BE2C (cell line): ENCODE measurements around the gene PROSER1.
"Not testable (repeated sequence)": the region's sequence is repeated elsewhere in the genome, so short reads cannot be mapped to it uniquely, and the experiment has no call there.

Experiments
- DNase-seq: peaks from one replicate; pipeline ENCODE4 v3.0.0-alpha.2; 2020
- H3K27me3 ChIP-seq: fragments of 250-450 bp; sonication (Bioruptor Pico); 2 replicates; pipeline ENCODE4 v1.5.1; 2020; ENCODE audit warnings: mild to moderate bottlenecking
- H3K36me3 ChIP-seq: fragments of 250-450 bp; sonication (Bioruptor Pico); 2 replicates; pipeline ENCODE4 v1.5.1; 2020; ENCODE audit warnings: mild to moderate bottlenecking
- H3K4me1 ChIP-seq: fragments of 250-450 bp; sonication (Bioruptor Pico); 2 replicates; pipeline ENCODE4 v1.5.1; 2020
- H3K4me3 ChIP-seq: 2 replicates; pipeline ENCODE4 v1.5.1; 2011; ENCODE audit warnings: low read depth, low read length
- H3K9me3 ChIP-seq: fragments of 250-450 bp; sonication (Bioruptor Pico); 2 replicates; pipeline ENCODE4 v1.5.1; 2020
- CTCF ChIP-seq: IDR thresholded peaks from 2 replicates; pipeline ENCODE4 v1.5.1; 2012; ENCODE audit warnings: mild to moderate bottlenecking, low read depth, low read length

PROSER1 gene

DNA sequence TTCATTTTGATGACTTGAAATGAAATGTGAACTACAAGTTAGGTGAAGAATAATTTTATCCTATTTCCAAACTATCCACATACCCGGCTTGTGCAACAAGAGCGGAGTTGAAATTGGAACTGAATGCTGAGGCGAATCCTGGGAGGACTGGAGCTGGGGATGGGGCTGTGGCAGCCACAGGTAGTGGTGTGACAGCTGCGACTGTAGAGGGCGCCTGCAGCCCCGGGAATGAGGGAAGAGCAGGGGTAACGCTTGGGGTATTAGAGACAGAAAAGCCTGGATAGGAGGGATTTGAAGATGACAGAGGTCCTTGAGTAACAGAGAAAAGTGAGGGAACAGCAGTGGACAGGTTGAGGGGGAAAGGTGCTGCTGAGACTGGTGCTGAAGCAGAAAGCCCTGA lies 25.3 kb downstream of the PROSER1 start:
- no peak overlapping the region for H3K4me3 ChIP-seq
- no peaks in the 10 kb centered on the region for H3K27me3 ChIP-seq
- H3K36me3 ChIP-seq, result peaks cover 86% of the 10 kb centered on the region
- no peaks in the 10 kb centered on the region for H3K9me3 ChIP-seq
- peak; percentile 49 for TF ChIP-seq CTCF
- DNase-seq, result no peak
- H3K4me1 ChIP-seq, result no peaks in the 10 kb centered on the region

DNA sequence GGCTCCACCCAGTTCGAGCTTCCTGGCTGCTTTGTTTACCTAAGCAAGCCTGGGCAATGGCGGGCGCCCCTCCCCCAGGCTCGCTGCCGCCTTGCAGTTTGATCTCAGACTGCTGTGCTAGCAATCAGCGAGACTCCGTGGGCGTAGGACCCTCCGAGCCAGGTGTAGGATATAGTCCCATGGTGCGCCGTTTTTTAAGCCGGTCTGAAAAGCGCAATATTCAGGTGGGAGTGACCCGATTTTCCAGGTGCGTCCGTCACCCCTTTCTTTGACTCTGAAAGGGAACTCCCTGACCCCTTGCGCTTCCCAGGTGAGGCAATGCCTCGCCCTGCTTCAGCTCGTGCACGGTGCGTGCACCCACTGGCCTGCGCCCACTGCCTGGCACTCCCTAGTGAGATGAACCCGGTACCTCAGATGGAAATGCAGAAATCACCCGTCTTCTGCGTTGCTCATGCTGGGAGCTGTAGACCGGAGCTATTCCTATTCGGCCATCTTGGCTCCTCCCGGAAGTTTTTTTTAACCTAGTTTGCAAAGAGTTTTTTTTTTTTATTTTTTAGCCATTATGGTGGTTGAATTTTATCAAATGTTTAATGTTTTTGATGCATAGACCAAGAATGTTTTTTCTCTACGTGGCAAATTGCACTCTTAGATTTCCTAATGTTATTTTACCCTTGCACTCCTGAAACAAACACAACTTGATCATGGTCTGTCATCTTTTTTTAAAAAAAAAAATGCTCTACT lies 31.3 kb downstream of the PROSER1 start:
- H3K36me3 ChIP-seq, result peaks cover 30% of the 10 kb centered on the region
- not testable (repeated sequence) for H3K27me3 ChIP-seq, H3K4me1 ChIP-seq, H3K4me3 ChIP-seq, H3K9me3 ChIP-seq, DNase-seq

- no peak for DNase-seq
- Histone ChIP-seq H3K4me1 (no peaks in the 10 kb centered on the region), H3K27me3 (no peaks in the 10 kb centered on the region), H3K36me3 (no peaks in the 10 kb centered on the region), H3K4me3 (no peak overlapping the region), H3K9me3 (no peaks in the 10 kb centered on the region)
- TF ChIP-seq CTCF, result no peak
These were observed 39.1 kb downstream of the PROSER1 start for GRCh38 chr13:38998739-38999138.

GRCh38 chr13:38993381-38993780 lies 44.5 kb downstream of the PROSER1 start:
- DNase-seq, result no peak
- H3K4me1 ChIP-seq, result no peaks in the 10 kb centered on the region
- no peak for TF ChIP-seq CTCF
- no peaks in the 10 kb centered on the region for H3K9me3 ChIP-seq
- no peak overlapping the region for H3K4me3 ChIP-seq
- no peaks in the 10 kb centered on the region for H3K36me3 ChIP-seq
- no peaks in the 10 kb centered on the region for H3K27me3 ChIP-seq

- no peak within 1 kb of the TSS for H3K4me3 ChIP-seq
- DNase-seq, result no peak
- no peak for TF ChIP-seq CTCF
- H3K36me3 ChIP-seq, result no peaks in the 10 kb centered on the region
- H3K4me1 ChIP-seq, result no peaks in the 10 kb centered on the region
- H3K27me3 ChIP-seq, result no peaks in the 10 kb centered on the region
- no peaks in the 10 kb centered on the region for H3K9me3 ChIP-seq
These were observed 47.2 kb downstream of the PROSER1 start, which contains the start of gene STOML3 for GRCh38 chr13:38990693-38991092. Gene STOML3 (minus strand): TSS chr13:38990831. CDS start chr13:38990721, 110 bp downstream.

DNA sequence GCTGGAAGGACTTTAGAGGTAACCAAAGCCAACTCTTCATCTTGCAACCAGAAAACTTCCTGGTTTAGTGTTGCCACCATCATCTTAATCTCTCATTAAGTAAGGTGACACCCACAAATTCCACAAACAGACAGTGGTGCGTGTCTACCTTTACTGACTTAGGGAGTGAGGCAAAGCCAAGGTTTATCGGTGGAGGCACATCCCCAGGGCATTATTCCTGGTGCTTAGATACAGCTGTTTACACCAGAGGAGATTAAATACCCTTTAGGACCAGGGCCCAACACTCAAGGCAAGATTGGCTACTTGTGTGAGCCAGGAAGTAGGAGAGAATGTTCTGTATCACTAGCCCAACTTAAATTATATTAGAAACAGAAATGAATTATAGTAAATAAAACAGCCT lies 56.8 kb downstream of the PROSER1 start:
- no peaks in the 10 kb centered on the region for H3K36me3 ChIP-seq
- H3K9me3 ChIP-seq, result no peaks in the 10 kb centered on the region
- no peak overlapping the region for H3K4me3 ChIP-seq
- H3K4me1 ChIP-seq, result peaks cover 12% of the 10 kb centered on the region; the same call in 1 of the 2 replicates
- no peak for DNase-seq
- no peak for TF ChIP-seq CTCF
- no peaks in the 10 kb centered on the region for H3K27me3 ChIP-seq
